RCC 7860 (cell line): ENCODE data around the gene IL17REL.
A peak's percentile ranks its signal among the peaks of the same experiment; 100 is the strongest.

Experiments
- DNase-seq: peaks from one replicate; pipeline ENCODE4 v3.0.0-alpha.2; 2015; ENCODE audit warnings: low spot score
- FAIRE-seq: peaks from 2 replicates; lab custom pipeline; 2012; peaks lifted over from hg19 to GRCh38; lab: Jason Lieb, UNC

IL17REL gene

GRCh38 chr22:49970528-49971231, 41.9 kb downstream of the IL17REL start:
- DNase-seq (peak; percentile 95), FAIRE-seq (peak; percentile 84)

- no peak for DNase-seq
- no peak for FAIRE-seq
Observed at GRCh38 chr22:49969751-49970527, 42.6 kb downstream of the IL17REL start.

DNA sequence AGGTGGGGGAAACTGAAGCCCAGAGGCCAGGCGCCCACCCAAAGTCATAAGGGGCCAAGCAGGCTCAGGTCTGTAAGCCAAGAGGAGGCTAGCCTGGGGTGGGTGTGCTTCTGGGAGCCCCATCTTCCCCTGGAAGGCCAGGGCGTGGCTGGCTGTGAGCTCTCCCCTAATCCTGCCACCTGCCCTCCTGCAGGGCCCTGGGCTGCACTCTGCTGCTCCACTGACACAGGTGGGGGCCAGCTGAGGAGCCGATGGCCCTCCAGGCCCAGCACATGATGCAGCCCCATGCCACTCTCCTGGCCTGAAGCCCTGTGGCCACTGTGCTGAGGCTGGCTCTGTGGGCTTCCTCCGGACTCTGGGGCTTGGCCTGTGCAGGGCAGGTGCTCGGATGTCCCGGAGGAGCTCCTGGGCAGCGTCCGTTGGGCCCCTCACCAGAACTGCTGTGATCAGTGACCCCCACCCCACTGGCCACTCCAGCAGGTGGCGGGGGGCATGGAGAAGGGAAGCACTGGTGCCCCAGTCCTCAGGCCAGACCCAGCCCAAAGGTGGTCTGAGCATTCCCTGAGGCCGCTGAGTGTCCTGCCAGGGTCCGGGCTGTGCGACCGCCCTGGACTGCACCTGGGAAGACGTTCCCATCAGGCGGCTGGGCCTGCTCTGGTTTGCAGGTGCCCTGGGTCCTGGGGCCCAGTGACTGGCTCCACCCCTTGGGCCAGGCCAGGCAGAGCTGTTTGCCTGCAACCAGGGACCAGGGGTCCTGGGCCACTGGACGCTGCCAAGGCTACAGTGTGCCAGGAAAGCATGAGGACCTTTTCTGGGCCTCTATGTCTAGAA, 43.5 kb downstream of the IL17REL start:
- no peak for FAIRE-seq
- no peak for DNase-seq

DNA sequence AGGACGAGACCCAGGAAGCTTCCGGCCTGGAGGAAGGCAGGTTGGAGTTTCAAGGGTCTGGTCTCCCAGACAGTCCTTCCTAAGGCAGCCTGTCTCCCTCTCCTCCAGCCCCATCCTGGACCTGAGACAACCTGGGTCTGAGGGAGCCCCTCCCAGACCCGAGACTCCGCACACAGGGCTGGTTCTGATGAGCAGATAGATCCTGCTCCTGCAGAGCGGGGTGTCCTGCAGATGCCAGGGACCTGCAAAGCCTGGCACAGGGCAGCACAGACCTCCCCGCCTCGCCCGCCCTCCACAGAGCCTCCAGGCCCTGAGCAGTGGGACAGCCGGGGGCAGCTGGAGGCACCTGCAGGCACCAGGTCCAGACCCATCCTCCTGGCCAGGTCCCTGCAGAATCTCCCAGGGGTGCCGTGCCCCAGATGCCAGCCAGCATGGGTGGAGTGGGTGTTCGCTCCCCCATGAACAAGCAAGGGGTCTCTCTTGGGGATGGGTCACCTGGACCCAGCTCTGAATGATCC, 44.2 kb downstream of the IL17REL start:
- DNase-seq (no peak), FAIRE-seq (no peak)

- DNase-seq (no peak), FAIRE-seq (no peak)
Observed at GRCh38 chr22:49967706-49968208, 44.8 kb downstream of the IL17REL start.

DNA sequence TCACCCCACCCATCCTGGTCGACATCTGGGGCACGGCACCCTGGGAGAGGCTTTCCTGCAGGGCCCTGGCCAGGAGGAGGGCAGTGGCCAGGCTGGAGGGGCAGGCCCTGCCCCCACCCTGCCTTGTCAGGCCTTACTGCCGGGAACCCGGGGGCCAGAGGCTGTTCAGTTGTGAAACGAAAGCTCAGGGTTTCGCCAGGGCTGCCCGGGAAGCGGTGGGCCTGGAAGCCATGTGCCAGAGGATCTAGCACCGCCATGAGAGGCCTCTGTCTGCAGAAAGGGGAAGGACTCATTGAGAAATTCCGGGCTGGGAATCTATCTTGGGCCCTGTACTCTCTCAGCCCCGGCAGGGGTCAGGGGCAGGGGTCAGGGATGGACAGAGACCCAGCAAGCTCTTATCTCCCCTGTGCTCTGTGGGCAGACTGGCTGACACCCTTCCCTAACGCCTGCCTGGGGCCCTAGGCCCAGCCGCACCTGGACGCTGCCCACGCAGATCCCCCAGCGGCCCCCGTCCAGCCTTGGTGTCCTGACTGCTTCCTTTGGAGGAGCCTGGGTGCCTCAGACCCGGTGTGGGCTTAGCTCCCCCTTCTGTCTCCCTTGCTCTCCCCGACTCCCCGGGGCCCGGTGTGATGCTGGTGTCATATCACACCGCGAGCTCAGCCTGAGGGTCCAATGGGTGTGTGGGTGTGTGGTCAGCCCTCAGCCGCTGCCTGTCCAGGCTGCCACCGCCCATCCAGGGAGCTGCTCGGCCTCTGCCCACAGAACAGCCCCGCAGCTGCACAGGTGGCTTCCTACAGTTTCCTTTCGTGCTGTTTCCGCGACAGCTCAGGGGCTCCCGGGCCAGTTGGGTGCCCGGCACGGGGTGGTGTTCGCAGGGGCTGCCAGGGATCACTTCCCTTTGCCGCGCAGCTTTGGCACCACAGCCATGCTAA, 45.5 kb downstream of the IL17REL start:
- DNase-seq, result no peak
- FAIRE-seq, result no peak

- no peak for DNase-seq
- FAIRE-seq, result no peak
Observed at GRCh38 chr22:49966041-49966773, 46.4 kb downstream of the IL17REL start.

GRCh38 chr22:49965091-49966040, 47.2 kb downstream of the IL17REL start:
- DNase-seq, result no peak
- FAIRE-seq, result no peak

- DNase-seq (no peak), FAIRE-seq (no peak)
Observed at GRCh38 chr22:49964136-49965090, 48.2 kb downstream of the IL17REL start.

- FAIRE-seq, result no peak
- no peak for DNase-seq
Observed at GRCh38 chr22:49963647-49964026, 48.9 kb downstream of the IL17REL start.

- no peak for DNase-seq
- no peak for FAIRE-seq
Observed at GRCh38 chr22:49962751-49963646, 49.6 kb downstream of the IL17REL start.

- peak; percentile 28 for FAIRE-seq
- peak; percentile 87 for DNase-seq
Observed at GRCh38 chr22:49962012-49962750, 50.4 kb downstream of the IL17REL start.

- FAIRE-seq, result no peak
- DNase-seq, result no peak
Observed at GRCh38 chr22:49961601-49962011, 51.0 kb downstream of the IL17REL start.

DNA sequence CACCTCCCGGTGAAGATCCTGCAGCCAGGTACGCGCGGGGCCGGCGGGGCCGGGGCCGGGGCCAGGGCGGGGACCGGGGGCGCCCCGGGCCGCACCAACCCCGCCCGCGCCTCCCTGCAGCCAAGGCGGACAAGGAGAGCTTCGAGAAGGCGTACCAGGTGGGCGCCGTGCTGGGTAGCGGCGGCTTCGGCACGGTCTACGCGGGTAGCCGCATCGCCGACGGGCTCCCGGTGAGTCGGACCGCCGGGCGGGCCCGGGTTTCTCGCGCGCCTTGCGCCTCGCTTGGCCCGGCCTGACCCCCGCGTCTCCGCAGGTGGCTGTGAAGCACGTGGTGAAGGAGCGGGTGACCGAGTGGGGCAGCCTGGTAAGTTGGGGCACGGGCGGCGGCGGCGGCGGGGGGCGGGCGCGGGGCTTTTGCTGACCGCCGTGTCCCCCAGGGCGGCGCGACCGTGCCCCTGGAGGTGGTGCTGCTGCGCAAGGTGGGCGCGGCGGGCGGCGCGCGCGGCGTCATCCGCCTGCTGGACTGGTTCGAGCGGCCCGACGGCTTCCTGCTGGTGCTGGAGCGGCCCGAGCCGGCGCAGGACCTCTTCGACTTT, 51.5 kb downstream of the IL17REL start:
- FAIRE-seq (no peak), DNase-seq (peak; percentile 15)
